ENCODE results near the gene KLRF2.

KLRF2 gene

DNA sequence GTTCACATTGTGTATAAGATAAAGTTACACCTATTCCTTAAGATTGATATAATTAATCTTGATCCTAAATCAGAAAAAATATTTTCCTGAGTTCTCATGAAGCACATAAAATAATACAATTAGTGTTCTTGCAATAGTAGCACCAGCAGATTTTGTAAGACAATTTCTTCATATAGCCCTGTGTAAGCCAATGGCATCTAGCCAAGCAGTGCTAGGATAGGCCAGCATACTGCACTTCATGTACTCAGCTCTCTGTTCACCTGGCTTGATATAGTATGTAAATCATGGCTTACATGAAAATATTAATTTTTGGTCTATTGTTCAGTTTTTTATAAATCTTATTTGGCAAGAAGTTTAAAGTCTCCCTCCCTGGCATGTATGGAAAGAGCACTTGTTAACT lies 1.9 kb downstream of the KLRF2 start:
- H3K4me1 ChIP-seq (ENCODE audit: low read depth, poor library complexity, severe bottlenecking) = no peaks in the 10 kb centered on the region
- no peaks in the 10 kb centered on the region for H4K20me1 ChIP-seq (ENCODE audit: insufficient read depth)
- no peak overlapping the region for H3K9ac ChIP-seq
- no peaks in the 10 kb centered on the region for H3K36me3 ChIP-seq (ENCODE audit: insufficient read depth)
- TF ChIP-seq, protein P1, sequence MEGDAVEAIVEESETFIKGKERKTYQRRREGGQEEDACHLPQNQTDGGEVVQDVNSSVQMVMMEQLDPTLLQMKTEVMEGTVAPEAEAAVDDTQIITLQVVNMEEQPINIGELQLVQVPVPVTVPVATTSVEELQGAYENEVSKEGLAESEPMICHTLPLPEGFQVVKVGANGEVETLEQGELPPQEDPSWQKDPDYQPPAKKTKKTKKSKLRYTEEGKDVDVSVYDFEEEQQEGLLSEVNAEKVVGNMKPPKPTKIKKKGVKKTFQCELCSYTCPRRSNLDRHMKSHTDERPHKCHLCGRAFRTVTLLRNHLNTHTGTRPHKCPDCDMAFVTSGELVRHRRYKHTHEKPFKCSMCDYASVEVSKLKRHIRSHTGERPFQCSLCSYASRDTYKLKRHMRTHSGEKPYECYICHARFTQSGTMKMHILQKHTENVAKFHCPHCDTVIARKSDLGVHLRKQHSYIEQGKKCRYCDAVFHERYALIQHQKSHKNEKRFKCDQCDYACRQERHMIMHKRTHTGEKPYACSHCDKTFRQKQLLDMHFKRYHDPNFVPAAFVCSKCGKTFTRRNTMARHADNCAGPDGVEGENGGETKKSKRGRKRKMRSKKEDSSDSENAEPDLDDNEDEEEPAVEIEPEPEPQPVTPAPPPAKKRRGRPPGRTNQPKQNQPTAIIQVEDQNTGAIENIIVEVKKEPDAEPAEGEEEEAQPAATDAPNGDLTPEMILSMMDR (conservative IDR thresholded peaks at IDR 0.05; ENCODE audit: low read depth, low read length) = no peak
- no peak overlapping the region for H3K4me2 ChIP-seq
- no peak overlapping the region for H3K4me3 ChIP-seq (IDR thresholded peaks at IDR 0.05; ENCODE audit: insufficient read depth, low read depth, low read length)
- no peaks in the 10 kb centered on the region for H3K79me2 ChIP-seq (ENCODE audit: insufficient read depth, low read depth)
- no peaks in the 10 kb centered on the region for H3K27me3 ChIP-seq (ENCODE audit: insufficient read depth, low read depth)
- H2AFZ ChIP-seq (ENCODE audit: low read depth) = no peak overlapping the region
- no peak overlapping the region for H3K27ac ChIP-seq

DNA sequence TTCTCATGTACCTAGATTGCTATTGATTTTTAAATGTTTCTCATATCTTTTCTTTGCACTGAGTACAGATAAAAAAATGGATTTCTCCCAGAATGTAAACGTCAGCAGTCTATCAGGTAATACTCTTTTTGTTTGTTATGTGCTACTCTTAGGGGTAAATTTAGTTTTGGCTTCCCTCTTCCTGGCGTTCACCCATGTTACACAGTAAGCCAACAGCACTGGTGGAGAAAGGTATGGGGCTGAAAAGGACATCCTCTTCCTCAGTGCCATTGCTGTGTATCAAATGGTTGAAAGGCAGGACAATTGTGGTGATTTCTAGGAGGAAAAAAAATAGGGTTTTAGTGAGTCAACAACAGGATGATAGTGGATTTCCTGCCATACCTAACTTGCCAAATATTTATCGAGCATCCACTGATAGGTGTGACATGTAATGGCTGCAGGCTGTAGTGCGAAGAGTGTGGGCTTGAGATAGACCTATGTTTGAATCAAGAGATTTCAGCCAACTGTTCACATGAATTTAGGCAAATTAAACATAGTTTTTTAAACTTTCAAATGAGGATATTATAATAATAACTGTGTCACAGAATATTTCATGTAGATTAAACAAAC lies 7.5 kb downstream of the KLRF2 start:
- Histone ChIP-seq H3K27me3 (ENCODE audit: insufficient read depth, low read depth) (no peaks in the 10 kb centered on the region), H4K20me1 (ENCODE audit: insufficient read depth) (no peaks in the 10 kb centered on the region), H3K4me2 (no peak overlapping the region), H3K9ac (no peak overlapping the region), H3K27ac (no peak overlapping the region), H2AFZ (ENCODE audit: low read depth) (no peak overlapping the region), H3K36me3 (ENCODE audit: insufficient read depth) (no peaks in the 10 kb centered on the region), H3K79me2 (ENCODE audit: insufficient read depth, low read depth) (no peaks in the 10 kb centered on the region), H3K4me3 (IDR thresholded peaks at IDR 0.05; ENCODE audit: insufficient read depth, low read depth, low read length) (no peak overlapping the region), H3K4me1 (ENCODE audit: low read depth, poor library complexity, severe bottlenecking) (no peaks in the 10 kb centered on the region)
- TF ChIP-seq, protein P1 (conservative IDR thresholded peaks at IDR 0.05; ENCODE audit: low read depth, low read length) = no peak

DNA sequence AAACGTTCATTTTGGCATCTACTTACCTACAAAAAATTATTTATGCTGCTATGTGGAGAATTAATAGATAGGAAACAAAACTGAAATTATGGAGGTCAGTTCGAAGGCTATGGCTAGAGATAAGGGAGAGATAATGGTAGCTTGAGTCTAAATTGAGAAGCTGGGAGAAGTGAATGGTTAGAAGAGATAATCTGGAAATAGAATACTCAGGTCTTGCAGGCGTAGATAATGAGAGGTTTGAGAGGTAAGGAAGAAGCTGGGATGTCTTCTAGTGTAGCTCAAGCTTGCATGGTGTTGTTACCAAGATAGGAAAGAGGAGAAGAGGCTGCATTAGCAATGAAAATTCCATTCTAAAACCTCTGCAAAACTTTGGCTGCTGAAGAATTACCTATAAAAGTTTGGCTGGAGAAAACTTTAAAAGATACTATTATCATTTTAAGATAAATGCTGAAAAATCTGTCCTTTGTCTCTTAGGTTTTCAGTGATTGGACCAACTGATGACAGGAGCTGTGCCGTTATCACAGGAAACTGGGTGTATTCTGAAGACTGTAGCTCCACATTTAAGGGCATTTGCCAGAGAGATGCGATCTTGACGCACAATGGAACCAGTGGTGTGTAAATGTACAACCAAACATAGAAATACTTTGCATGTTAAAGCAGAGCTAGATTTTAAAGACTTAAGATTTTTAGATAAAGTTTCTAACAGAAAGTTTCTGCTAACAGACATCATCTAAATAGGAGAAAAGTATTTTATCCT lies 14.1 kb downstream of the KLRF2 start:
- Histone ChIP-seq H2AFZ (ENCODE audit: low read depth) (no peak overlapping the region), H3K4me3 (IDR thresholded peaks at IDR 0.05; ENCODE audit: insufficient read depth, low read depth, low read length) (no peak overlapping the region), H3K36me3 (ENCODE audit: insufficient read depth) (no peaks in the 10 kb centered on the region), H3K79me2 (ENCODE audit: insufficient read depth, low read depth) (no peaks in the 10 kb centered on the region), H4K20me1 (ENCODE audit: insufficient read depth) (no peaks in the 10 kb centered on the region), H3K27me3 (ENCODE audit: insufficient read depth, low read depth) (no peaks in the 10 kb centered on the region), H3K27ac (no peak overlapping the region), H3K4me1 (ENCODE audit: low read depth, poor library complexity, severe bottlenecking) (no peaks in the 10 kb centered on the region), H3K4me2 (no peak overlapping the region), H3K9ac (no peak overlapping the region)
- TF ChIP-seq, protein P1 (conservative IDR thresholded peaks at IDR 0.05; ENCODE audit: low read depth, low read length) = no peak

DNA sequence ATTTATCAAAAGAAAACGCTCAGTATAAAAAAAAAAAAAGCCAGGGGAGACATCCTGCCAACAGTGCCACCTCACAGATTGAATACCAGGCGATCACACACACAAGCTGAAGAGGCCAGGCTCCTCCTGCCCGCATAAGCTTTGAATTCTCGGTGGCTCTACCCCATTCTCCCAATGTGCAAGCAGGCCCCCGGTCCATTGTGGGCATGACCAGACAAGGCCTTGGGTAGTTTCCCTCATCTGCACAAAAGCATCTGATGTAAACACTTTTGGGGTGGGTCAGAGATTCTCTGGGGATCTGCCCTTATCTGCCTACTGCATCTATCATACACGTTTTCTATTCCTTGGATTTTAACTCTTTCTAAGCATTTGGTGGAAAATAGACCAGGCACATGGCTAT lies 16.2 kb downstream of the KLRF2 start:
- Histone ChIP-seq H3K79me2 (ENCODE audit: insufficient read depth, low read depth) (no peaks in the 10 kb centered on the region), H3K27ac (no peak overlapping the region), H3K4me1 (ENCODE audit: low read depth, poor library complexity, severe bottlenecking) (no peaks in the 10 kb centered on the region), H4K20me1 (ENCODE audit: insufficient read depth) (no peaks in the 10 kb centered on the region), H3K36me3 (ENCODE audit: insufficient read depth) (no peaks in the 10 kb centered on the region), H3K4me2 (no peak overlapping the region), H3K9ac (no peak overlapping the region), H3K27me3 (ENCODE audit: insufficient read depth, low read depth) (no peaks in the 10 kb centered on the region), H2AFZ (ENCODE audit: low read depth) (no peak overlapping the region), H3K4me3 (IDR thresholded peaks at IDR 0.05; ENCODE audit: insufficient read depth, low read depth, low read length) (no peak overlapping the region)
- TF ChIP-seq, protein P1 (conservative IDR thresholded peaks at IDR 0.05; ENCODE audit: low read depth, low read length) = no peak

All from KMS-11 (cell line).